Activated CD4-positive, alpha-beta T cell treated with anti-CD3 and anti-CD28 coated beads for 1 hour (primary cell): ENCODE results near the gene CRADD.

ENCODE experiments used
- DNase-seq: peaks from one replicate; pipeline ENCODE4 v3.0.0-alpha.2; 2020

Gene CRADD

DNA sequence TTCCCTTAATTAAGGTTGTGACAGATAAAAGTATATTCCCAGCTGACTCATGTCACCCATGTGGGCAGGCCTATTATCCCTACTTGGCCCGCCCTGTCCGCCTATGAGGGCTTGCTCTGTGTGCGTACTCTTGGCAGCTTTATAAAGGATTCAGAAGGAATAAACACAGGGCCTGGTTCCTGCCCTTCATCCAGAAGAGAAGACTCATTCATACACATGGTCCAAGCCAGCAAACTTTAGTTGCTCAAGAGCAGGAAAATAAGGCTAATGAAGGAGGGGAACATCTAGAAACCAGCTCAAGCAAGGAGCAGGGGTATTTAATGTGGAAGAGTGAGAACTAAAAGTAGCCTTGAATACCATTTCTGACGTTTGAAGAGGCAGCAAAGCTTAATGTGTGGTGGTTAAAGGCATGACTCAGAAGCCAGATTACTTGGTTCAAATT is 141.9 kb downstream of the CRADD start:
- DNase-seq, result no peak

- DNase-seq, result no peak
These were observed 146.6 kb downstream of the CRADD start for GRCh38 chr12:93823616-93824391.

DNA sequence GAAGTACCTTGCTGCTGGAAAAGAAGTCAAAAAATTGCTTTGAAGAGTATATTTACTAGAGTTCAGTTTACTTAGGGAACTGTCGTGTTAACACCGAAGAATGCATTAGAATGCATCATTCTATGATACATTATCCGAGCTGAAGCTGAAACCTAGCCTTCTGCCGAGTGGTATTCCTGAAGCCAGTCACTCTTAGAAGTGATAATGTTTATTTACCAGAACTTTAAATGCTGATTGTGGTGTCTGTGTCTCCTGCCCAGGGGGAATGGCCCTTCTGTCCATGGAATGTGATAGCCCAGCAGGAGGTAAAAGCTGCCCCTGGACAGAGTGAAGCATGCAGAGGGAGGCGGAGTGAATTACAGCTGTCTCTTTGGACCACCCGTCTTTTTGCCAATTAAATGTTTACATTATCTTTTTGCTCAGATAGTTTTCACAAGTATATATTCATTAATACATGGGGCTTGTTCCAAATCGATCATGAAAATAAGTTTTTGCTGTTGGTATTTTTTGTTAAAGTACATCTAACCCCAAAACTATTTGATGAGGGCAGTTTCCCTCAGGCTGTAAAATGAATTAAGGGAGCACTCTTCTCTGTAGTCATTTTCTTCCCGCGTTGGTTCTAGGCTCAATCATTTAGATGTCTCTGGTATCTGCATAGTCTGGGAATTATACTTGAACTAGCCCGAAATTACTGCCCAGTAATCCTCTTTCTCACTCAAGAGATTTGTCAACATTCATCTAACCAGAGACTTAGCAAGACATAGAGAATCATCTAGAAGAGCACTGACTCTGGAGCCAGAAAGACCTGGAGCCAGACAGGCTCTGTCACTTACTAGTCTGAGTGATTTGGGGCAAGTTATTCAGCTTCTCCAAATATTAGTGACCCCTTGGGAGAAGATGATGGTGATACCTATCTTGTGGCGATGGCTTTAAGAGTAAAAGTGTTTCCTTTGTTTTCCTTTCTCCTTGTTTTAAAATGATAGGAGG is 147.6 kb downstream of the CRADD start:
- DNase-seq, result no peak

- no peak for DNase-seq
These were observed 148.3 kb downstream of the CRADD start for GRCh38 chr12:93825501-93825888.

- DNase-seq, result no peak
These were observed 148.9 kb downstream of the CRADD start for GRCh38 chr12:93825931-93826555.

DNA sequence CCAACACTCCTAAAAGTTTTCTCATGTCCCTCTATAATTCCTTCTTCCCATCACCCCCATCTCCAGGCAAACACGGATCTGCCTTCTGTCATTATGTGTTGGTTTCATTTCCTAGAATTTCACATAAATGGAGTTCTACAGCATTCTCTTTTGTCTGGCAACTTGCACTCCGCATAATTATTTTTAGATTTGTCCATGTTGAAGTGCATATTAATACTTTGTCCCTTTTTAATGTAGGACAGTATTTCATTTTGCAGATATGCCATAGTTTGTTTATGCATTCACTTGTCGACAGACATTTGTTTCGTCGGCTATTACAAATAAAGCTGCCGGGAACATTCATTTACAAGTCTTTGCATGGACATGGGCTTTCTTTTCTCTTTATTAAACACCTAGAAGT is 150.0 kb downstream of the CRADD start:
- DNase-seq, result no peak

- DNase-seq, result no peak
These were observed 150.5 kb downstream of the CRADD start for GRCh38 chr12:93827669-93828068.

DNA sequence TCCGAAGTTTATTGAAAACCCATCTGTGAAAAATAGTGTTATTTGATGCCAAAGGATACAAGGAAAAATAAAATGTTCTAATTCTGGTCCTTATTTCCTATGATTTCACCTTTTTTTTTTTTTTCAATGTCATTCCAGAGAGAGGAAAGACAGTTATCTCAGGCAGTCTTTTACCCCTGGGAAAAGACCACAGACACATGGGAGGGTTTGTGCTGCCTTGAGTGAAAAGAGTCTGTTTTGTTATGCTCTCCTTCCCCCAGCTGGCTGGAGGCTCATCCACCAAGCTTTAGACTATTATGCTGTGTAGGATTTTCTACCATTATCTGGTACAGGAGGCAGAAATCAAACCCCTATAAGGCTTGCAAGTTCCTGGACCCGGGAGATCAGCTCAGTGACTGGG is 151.8 kb downstream of the CRADD start:
- no peak for DNase-seq

GRCh38 chr12:93831374-93831773 is 154.2 kb downstream of the CRADD start:
- no peak for DNase-seq

- no peak for DNase-seq
These were observed 155.0 kb downstream of the CRADD start for GRCh38 chr12:93832131-93832530.

GRCh38 chr12:93833946-93834345 is 156.8 kb downstream of the CRADD start:
- DNase-seq, result no peak

GRCh38 chr12:93836620-93837260 is 159.6 kb downstream of the CRADD start:
- no peak for DNase-seq

DNA sequence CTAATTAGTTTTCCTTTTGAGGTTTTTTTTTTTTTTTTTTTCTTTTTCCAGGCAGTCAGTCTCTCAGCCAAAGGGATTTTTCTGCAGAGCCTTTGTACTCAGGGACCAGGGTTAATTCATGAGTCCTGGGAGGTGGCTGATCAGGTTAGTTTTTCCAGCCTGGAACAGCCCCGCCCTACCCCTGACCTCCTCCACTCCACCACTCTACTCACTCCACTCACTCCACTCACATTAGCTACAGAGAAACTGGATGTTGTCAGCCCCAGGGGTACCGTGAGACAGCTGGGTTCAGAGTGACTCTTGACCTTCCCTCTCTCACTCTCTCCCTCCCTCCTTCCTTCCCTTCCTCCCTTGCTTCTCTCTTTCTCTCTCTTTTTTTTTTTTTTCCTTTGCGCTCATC is 161.0 kb downstream of the CRADD start:
- DNase-seq, result no peak

DNA sequence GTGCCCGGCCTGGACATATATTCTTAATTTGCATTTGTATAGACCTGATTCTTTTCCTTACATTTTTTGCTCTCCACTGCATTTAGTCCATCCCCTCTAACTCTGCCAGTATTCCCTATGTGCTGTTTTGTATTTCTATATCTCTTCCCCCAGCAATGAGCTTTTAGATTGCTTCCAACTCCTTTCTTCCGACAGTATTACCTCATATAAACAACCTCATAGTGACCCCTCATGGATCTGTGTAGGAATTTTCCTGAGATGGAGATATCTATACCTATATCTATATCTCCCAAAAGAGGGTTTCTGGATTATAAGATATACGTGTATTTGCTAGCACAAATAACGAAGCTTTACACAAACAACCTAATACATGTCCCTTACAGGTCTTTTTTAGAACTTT is 161.9 kb downstream of the CRADD start:
- DNase-seq, result no peak

- no peak for DNase-seq
These were observed 164.5 kb downstream of the CRADD start for GRCh38 chr12:93841671-93842070.

GRCh38 chr12:93844164-93844784 is 167.1 kb downstream of the CRADD start:
- no peak for DNase-seq

DNA sequence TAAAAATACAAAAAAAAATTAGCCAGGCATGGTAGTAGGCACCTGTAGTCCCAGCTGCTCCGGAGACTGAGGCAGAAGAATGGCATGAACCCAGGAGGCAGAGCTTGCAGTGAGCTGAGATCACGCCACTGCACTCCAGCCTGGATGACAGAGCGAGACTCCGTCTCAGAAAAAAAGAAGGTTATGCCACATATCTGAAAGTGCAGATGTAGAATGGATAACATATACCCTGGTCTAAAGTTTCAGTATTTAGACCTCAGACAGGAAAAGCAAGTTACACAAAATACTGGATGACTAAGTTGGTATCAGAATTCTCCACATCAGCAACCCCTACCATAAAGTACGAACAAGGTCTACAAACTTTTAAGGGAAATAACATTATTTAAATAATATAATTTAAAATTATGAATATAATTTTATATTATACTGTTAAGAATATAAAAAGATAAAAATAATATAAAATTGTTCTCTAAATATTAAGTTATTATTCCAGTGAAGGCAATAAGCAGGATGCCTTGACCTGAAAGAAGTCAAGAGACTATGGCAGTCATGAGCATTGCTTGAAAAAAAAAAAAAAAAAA is 169.9 kb downstream of the CRADD start:
- DNase-seq, result no peak

- DNase-seq, result no peak
These were observed 170.6 kb downstream of the CRADD start for GRCh38 chr12:93847517-93848474.

DNA sequence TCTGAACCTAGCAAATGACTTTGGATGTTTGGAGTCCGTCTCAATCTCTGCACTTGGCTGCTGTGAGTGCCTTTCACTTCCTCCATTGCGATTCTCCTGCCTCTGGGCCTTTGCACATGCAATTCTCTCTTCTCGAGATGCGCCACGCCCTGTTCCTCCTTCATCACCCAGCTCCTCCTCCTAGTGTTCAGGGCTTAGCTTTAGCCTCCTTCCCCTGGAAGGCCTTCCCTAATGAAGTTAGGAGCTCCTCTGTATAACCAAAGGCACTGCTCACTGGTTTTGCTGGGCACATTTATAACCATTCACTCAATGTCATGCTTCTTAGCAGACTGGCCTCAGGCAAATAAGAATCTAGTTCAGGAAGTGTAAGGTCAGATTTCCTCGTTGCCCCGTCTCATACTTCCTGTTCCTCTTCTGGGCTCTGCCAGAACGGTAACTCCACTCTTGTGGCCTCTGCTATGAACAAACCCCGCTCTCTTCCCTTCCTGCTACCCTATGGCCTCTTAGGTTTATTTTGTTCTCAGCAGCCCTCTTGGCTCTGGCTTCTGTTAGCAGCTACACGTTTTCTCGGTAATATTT is 171.4 kb downstream of the CRADD start:
- DNase-seq, result no peak

- DNase-seq, result no peak
These were observed 172.8 kb downstream of the CRADD start for GRCh38 chr12:93849946-93850345.
